GM12864 (cell line): ENCODE measurements around the gene SMARCA4.

Source experiments
- DNase-seq: peaks from one replicate; pipeline ENCODE4 v3.0.0-alpha.2; 2011; ENCODE audit warnings: low read depth
- H3K4me3 ChIP-seq: 2 replicates; pipeline ENCODE4 v1.5.1; 2011; ENCODE audit warnings: mild to moderate bottlenecking, low read depth, low read length, control low read depth
- TF ChIP-seq, protein P1 (sequence below): IDR thresholded peaks from 2 replicates; pipeline ENCODE4 v1.5.1; 2011; ENCODE audit warnings: low read depth, mild to moderate bottlenecking, moderate library complexity, low read length, control low read depth, inconsistent platforms; ENCODE audit errors: missing control alignments

SMARCA4 gene

DNA sequence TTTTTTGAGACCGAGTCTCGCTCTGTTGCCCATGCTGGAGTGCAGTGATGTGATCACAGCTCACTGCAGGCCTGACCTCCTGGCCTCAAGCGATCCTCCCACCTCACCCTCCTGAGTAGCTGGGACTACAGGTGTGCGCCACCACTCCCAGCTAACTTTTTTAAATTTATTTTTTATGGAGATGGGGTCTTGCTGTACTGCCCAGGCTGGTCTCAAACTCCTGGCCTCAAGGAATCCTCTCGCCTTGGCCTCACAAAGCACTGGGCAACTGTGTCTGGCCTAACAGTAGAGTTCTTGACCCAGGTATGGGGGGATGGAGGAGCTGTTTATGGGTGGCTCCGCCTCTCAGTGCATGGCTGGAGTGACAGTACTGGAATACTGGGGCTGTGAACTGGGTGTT lies 59.6 kb downstream of the SMARCA4 start:
- no peak overlapping the region for H3K4me3 ChIP-seq
- no peak for DNase-seq
- TF ChIP-seq, protein P1, sequence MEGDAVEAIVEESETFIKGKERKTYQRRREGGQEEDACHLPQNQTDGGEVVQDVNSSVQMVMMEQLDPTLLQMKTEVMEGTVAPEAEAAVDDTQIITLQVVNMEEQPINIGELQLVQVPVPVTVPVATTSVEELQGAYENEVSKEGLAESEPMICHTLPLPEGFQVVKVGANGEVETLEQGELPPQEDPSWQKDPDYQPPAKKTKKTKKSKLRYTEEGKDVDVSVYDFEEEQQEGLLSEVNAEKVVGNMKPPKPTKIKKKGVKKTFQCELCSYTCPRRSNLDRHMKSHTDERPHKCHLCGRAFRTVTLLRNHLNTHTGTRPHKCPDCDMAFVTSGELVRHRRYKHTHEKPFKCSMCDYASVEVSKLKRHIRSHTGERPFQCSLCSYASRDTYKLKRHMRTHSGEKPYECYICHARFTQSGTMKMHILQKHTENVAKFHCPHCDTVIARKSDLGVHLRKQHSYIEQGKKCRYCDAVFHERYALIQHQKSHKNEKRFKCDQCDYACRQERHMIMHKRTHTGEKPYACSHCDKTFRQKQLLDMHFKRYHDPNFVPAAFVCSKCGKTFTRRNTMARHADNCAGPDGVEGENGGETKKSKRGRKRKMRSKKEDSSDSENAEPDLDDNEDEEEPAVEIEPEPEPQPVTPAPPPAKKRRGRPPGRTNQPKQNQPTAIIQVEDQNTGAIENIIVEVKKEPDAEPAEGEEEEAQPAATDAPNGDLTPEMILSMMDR = no peak

DNA sequence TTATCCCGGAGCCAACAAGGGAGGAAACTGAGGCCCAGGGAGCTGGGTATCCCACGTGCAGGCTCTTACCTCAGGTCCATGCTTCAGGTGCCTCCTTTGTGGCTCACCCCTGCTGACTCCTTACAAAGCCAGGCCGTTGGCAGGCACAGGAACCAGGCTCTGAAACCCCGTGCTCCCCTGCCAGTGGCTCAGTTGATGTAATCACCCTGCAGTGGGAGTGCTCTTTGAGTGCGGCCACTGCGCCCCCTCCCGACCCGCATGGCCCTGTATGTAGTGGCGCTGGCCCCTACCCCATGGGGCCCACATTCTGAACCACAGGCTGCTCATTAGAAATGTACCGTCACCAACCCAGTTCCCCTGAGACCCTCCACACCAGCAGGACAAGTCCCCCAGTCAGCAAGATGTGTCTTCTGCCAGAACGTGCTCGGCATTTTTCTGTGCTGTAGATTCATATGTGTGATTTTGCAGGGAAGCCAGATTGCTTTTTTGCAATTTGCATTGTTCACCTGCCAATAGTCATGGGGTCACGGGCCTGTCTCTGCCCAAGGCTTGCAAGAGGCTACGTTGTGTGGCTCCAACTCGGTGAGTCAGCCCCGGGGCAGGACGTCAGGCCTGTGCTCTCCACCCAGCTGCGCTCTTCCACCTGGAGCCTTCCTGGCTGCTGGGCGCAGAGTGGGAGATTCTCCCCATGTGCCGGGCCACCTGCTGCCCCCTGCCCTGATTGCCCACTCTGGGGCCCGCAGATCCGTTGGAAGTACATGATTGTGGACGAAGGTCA lies 60.3 kb downstream of the SMARCA4 start:
- TF ChIP-seq, protein P1 = no peak
- DNase-seq = no peak
- no peak overlapping the region for H3K4me3 ChIP-seq

DNA sequence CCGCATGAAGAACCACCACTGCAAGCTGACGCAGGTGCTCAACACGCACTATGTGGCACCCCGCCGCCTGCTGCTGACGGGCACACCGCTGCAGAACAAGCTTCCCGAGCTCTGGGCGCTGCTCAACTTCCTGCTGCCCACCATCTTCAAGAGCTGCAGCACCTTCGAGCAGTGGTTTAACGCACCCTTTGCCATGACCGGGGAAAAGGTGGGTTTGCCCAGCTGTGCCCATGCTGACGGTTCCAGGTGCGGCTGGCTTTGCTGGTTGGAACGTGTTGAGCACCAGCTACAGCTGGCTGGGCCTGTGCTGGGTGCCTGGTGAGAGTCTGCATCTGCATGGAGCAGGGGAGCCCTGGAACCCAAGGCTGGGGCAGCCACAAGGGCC lies 60.9 kb downstream of the SMARCA4 start:
- TF ChIP-seq, protein P1 = no peak
- H3K4me3 ChIP-seq = no peak overlapping the region
- no peak for DNase-seq

DNA sequence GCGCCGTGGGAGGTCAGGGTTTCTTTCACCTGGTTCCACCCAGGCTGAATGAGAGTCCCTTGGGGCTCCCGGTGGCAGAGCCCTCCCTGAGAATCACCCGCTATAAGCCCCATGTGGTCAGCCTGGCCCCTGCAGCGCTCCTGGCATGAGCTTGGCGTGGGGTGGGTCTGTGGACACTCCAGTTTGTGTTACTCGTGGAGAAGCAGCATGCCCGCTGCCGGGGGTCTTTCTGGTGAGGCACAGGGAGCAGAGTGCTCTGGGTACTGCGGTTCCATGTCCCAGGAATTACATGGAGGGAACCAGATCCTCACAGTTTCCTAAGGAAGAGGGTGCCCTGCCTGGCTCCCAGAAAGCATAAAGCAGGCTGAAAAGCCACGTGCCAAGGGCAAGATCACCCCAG lies 62.2 kb downstream of the SMARCA4 start:
- H3K4me3 ChIP-seq = no peak overlapping the region
- no peak for DNase-seq
- TF ChIP-seq, protein P1 = no peak

DNA sequence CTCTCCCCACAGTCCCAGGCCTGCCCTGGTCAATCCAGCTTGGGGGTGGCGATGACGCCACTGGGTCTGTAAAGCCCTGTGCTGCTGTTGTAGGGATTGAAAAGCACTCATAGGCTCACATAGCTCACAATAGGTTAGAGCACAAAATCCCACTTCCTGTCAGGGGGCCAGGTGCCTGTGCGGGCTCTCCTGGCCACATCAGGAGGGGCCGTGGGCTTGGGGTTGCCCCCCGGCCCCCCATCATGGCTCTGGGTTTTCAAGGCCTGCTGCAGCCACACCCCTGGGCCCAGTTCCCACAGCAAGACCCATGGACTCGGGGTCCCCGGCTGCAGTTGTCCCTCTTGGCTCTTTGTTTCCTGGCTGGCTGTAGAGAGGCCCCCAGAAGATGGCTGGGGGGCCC lies 62.9 kb downstream of the SMARCA4 start:
- no peak for DNase-seq
- TF ChIP-seq, protein P1 = no peak

DNA sequence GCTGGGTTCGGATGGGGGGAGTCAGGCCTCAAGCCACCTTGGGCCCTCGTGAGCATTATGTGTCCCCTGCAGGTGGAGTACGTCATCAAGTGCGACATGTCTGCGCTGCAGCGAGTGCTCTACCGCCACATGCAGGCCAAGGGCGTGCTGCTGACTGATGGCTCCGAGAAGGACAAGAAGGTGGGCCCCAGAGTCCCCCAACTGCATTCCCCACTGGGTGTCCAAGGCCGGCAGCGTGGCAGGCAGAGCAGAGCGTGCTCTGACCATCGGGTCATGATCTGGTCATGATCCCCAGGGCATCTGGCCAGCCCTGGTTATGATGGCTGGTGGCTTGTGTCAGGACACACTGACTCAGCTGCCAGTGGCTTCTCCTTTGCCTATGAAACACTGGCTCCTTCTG lies 63.4 kb downstream of the SMARCA4 start:
- TF ChIP-seq, protein P1 = no peak
- no peak for DNase-seq
- H3K4me3 ChIP-seq = no peak overlapping the region

More for the DNA sequence above, 62.9 kb downstream of the SMARCA4 start:
- no peak overlapping the region for H3K4me3 ChIP-seq

DNA sequence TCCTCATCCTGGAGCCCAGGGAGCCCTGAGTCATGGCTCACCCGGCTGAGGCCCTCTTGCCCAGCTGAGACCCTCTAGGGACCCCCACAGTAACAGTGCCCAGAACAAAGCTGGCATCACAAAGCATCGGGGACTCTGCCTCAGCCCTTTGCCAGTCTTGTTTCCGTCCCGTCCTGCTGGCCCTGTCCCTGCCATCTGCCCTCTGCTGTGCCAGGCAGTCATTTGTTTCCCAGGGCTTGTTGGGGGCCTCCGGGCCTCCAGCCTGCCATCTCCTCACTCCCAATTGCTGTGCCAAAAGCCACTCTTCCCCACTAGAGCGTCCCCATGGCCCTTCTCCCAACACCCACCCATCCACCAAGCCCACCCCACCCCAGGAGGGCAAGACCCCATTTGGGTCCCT lies 64.2 kb downstream of the SMARCA4 start:
- TF ChIP-seq, protein P1 = no peak
- no peak overlapping the region for H3K4me3 ChIP-seq
- DNase-seq = no peak
